DND-41 (cell line): ENCODE results near the gene IFRD2.

ENCODE experiments used
- ATAC-seq: fragments of 200-7000 bp; cut with Tn5 transposase; 3 replicates; pipeline ENCODE4 v1.9.1; 2021; ENCODE audit warnings: low read depth; ENCODE audit not compliant: insufficient read depth
- DNase-seq: peaks from one replicate; pipeline ENCODE4 v3.0.0-alpha.2; 2020
- H2AFZ ChIP-seq: 2 replicates; pipeline ENCODE4 v1.6.0; 2012; ENCODE audit warnings: low read depth, low read length
- H3K27ac ChIP-seq: 2 replicates; pipeline ENCODE4 v1.5.1; 2012; ENCODE audit warnings: low read length, inconsistent platforms
- H3K27me3 ChIP-seq: fragments of 200-600 bp; sonication (generic); 2 replicates; pipeline ENCODE4 v1.6.0; 2012; ENCODE audit warnings: low read length, mild to moderate bottlenecking, inconsistent platforms; ENCODE audit not compliant: insufficient read depth, poor library complexity
- H3K36me3 ChIP-seq: 2 replicates; pipeline ENCODE4 v1.5.1; 2012; ENCODE audit warnings: low read length, inconsistent platforms; ENCODE audit not compliant: insufficient read depth
- H3K4me1 ChIP-seq: 2 replicates; pipeline ENCODE4 v1.5.1; 2012; ENCODE audit warnings: mild to moderate bottlenecking, low read length; ENCODE audit not compliant: insufficient read depth
- H3K4me2 ChIP-seq: 2 replicates; pipeline ENCODE4 v1.6.0; 2012; ENCODE audit warnings: mild to moderate bottlenecking, moderate library complexity, low read length, inconsistent platforms; ENCODE audit not compliant: insufficient read depth
- H3K4me3 ChIP-seq, 2 experiments: fragments of 200-600 bp in 1 of 2; shearing (Covaris generic) in 1 of 2; 2 replicates each; pipeline ENCODE4 v1.5.1; 2012 to 2016; ENCODE audit warnings: inconsistent platforms in 2 of 2, low read length in 2 of 2, mild to moderate bottlenecking in 2 of 2, low read depth in 1 of 2, moderate library complexity in 1 of 2
- H3K79me2 ChIP-seq: 2 replicates; pipeline ENCODE4 v1.6.0; 2012; ENCODE audit warnings: low read length, inconsistent platforms; ENCODE audit not compliant: insufficient read depth
- H3K9ac ChIP-seq: 2 replicates; pipeline ENCODE4 v1.6.0; 2012; ENCODE audit warnings: low read depth, mild to moderate bottlenecking, inconsistent platforms, low read length, moderate library complexity
- H3K9me3 ChIP-seq: 2 replicates; pipeline ENCODE4 v1.5.1; 2012; ENCODE audit warnings: low read length, moderate library complexity, mild to moderate bottlenecking, inconsistent platforms; ENCODE audit not compliant: insufficient read depth, severe bottlenecking
- H4K20me1 ChIP-seq: 2 replicates; pipeline ENCODE4 v1.6.0; 2012; ENCODE audit warnings: low read length; ENCODE audit not compliant: insufficient read depth
- CTCF ChIP-seq: IDR thresholded peaks from 2 replicates; pipeline ENCODE4 v1.5.1; 2012; ENCODE audit warnings: borderline replicate concordance, low read length, moderate library complexity, mild to moderate bottlenecking; ENCODE audit not compliant: poor library complexity, severe bottlenecking; ENCODE audit errors: extremely low read depth
- EZH2 ChIP-seq: IDR thresholded peaks from 3 replicates; pipeline ENCODE4 v1.6.1; 2012; ENCODE audit warnings: borderline replicate concordance, low read depth, mild to moderate bottlenecking, moderate library complexity, low read length, inconsistent platforms; ENCODE audit not compliant: severe bottlenecking

The IFRD2 gene

GRCh38 chr3:50302095-50303012, 10.1 kb upstream of the IFRD2 start:
- Histone ChIP-seq H3K36me3 (peaks cover 2% of the 10 kb centered on the region; the same call in 1 of the 2 replicates), H3K27ac (no peak overlapping the region), H3K4me3 (no peak overlapping the region), H3K9ac (no peak overlapping the region), H4K20me1 (peaks cover 3% of the 10 kb centered on the region; the same call in 1 of the 2 replicates), H3K4me2 (no peak overlapping the region), H3K4me1 (peaks cover 28% of the 10 kb centered on the region), H3K27me3 (no peaks in the 10 kb centered on the region), H3K79me2 (peaks cover 7% of the 10 kb centered on the region; the same call in 1 of the 2 replicates), H2AFZ (no peak overlapping the region), H3K9me3 (peaks cover 4% of the 10 kb centered on the region)
- ATAC-seq = no peak
- no peak for DNase-seq
- TF ChIP-seq CTCF = no peak
- no peak for TF ChIP-seq EZH2

GRCh38 chr3:50300681-50301254, 8.5 kb upstream of the IFRD2 start:
- H3K4me2 ChIP-seq = peak overlapping the region; percentile 100
- H3K4me1 ChIP-seq = peaks cover 28% of the 10 kb centered on the region
- DNase-seq (no peak), ATAC-seq (no peak)
- TF ChIP-seq EZH2 (no peak), CTCF (no peak)
- H3K9ac ChIP-seq = peak overlapping the region; percentile 92; the same call in 1 of the 2 replicates
- peaks cover 6% of the 10 kb centered on the region; the same call in 1 of the 2 replicates for H3K36me3 ChIP-seq
- no peak overlapping the region for H2AFZ ChIP-seq
- H3K27me3 ChIP-seq = no peaks in the 10 kb centered on the region
- no peaks in the 10 kb centered on the region for H3K9me3 ChIP-seq
- H3K4me3 ChIP-seq = no peak overlapping the region
- peaks cover 3% of the 10 kb centered on the region; the same call in 1 of the 2 replicates for H4K20me1 ChIP-seq
- H3K27ac ChIP-seq = no peak overlapping the region
- H3K79me2 ChIP-seq = peaks cover 7% of the 10 kb centered on the region; the same call in 1 of the 2 replicates

- Histone ChIP-seq H4K20me1 (peaks cover 3% of the 10 kb centered on the region; the same call in 1 of the 2 replicates), H2AFZ (peak overlapping the region; percentile 91), H3K9ac (peak overlapping the region; percentile 92), H3K4me1 (peaks cover 28% of the 10 kb centered on the region), H3K27me3 (no peaks in the 10 kb centered on the region), H3K79me2 (peaks cover 7% of the 10 kb centered on the region; the same call in 1 of the 2 replicates), H3K9me3 (no peaks in the 10 kb centered on the region), H3K27ac (peak overlapping the region; percentile 83), H3K4me3 (peak overlapping the region; percentile 33 to 82; a peak in 3 of 4 replicates), H3K36me3 (peaks cover 6% of the 10 kb centered on the region; the same call in 1 of the 2 replicates), H3K4me2 (peak overlapping the region; percentile 100)
- ATAC-seq (no peak), DNase-seq (no peak)
- no peak for TF ChIP-seq CTCF
- TF ChIP-seq EZH2 = no peak
Measured at GRCh38 chr3:50299929-50300680, 7.9 kb upstream of the IFRD2 start.
